GM18511 (cell line): Measurements from ENCODE around the gene PTPRU.

ENCODE experiments used
- ATAC-seq: cut with Tn5 transposase; IDR thresholded peaks from one replicate; pipeline ENCODE4 v1.9.1; 2021; ENCODE audit warnings: mild to moderate bottlenecking, moderate library complexity; ENCODE audit not compliant: unreplicated experiment

PTPRU gene

DNA sequence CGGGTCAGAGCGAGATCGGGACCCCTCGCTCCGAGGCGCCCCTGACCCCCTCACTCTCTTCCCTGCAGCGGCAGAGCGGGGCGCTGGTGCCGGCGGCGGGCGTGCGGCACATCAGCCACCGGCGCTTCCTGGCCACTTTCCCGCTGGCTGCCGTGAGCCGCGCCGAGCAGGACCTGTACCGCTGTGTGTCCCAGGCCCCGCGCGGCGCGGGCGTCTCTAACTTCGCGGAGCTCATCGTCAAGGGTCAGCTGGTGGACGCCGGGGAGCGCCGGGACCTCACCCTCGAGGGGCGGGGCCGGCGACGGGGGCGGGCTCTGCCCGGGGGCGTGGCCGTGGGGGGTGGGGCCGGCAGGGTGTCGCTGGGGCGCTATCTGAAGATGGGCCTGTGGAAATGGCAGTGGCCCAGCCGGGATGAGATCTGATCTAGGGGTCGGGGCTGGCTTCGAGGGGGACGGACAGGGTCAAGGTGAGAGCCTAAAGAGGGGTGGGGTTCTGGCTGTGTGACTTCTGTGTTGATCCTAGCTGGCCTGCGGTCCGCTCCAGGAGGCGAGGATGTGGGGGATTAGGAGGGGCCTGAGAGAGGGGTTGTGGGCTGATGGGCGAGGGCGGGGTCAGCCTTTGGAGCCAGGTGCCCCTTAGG, 23.6 kb downstream of the PTPRU start:
- ATAC-seq, result no peak

DNA sequence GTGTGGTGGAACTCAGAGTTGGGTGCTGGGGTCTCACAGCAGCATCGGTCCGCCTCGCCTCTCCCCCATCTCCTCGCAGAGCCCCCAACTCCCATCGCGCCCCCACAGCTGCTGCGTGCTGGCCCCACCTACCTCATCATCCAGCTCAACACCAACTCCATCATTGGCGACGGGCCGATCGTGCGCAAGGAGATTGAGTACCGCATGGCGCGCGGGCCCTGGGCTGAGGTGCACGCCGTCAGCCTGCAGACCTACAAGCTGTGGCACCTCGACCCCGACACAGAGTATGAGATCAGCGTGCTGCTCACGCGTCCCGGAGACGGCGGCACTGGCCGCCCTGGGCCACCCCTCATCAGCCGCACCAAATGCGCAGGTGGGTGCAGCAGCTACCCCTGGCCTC, 24.2 kb downstream of the PTPRU start:
- ATAC-seq, result no peak

DNA sequence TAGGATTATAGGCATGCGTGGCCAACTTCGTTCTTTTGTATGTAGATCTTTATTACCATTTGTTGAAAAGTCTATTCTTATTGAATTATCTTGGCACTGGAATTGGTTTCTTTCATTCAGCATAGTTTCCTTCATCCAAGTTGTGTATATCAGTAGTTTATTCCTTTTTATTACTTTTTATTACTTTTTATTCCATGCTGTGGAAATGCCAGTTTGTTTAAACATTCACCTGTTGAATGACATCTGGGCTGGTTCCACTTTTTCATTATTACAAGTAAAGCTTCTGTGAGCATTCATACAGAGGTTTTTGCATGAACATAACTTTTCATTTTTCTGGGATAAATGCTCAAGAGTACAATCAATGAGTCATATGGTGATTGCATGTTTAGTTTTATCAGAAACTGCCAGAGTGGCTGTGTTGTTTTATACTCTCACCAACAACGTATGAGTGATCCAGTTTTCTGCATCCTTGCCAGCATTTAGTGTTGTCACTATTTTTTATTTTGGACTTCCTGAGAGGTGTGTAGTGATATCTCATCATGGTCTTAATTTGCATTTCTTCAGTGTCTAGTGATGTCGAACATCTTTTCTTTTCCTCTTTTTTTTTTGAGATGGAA, 28.6 kb downstream of the PTPRU start:
- ATAC-seq, result no peak

GRCh38 chr1:29266912-29267311, 30.6 kb downstream of the PTPRU start:
- ATAC-seq, result no peak

- no peak for ATAC-seq
These were observed 31.2 kb downstream of the PTPRU start for GRCh38 chr1:29267321-29268070.

DNA sequence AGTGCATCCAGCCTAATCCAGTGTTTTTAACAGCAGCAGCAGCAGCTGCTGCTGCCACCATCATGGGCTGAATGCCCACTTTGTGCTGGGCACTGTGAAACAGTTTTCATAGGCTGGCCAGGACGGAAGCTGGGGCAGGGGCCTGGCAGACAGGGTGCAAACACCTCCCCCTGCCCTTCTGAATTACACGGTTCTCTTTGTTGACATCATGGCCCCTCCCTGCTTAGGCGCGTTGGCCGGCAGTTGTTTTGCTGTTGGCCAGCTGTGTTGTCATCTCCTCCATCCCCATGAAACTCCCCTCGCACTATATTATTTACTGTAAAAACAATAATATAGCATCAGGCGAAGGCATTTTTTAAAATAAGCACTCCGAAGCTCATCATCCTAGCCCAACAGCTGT, 33.1 kb downstream of the PTPRU start:
- no peak for ATAC-seq

DNA sequence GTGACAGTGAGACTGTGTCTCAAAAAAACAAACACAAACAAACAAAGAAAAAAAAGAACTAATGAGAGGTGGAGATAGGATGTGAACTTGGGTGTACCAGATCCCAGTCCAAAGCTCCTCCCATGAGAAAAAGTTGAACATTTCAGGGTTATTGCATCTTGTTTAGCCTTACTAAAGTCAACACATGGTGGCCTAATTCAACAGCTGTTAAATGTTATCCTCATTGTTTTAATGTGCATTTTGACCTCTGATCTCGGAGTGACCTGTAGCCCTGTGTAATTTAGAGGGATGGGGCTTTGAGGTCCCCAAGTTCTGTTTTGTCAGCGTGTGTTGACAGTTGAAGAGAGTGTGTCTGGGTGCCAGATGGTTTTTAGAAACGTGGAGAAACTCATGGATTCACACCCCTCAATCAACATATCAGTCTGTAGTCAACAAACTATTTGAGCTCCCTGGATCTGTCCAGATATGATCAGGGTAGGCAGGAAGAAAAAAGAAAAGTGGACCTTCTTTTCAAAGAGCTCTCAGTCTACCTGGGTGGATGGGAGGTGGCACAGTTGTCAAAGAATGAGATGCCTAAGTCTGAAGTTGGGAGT, 34.7 kb downstream of the PTPRU start:
- no peak for ATAC-seq

- no peak for ATAC-seq
These were observed 35.4 kb downstream of the PTPRU start for GRCh38 chr1:29271724-29272123.

DNA sequence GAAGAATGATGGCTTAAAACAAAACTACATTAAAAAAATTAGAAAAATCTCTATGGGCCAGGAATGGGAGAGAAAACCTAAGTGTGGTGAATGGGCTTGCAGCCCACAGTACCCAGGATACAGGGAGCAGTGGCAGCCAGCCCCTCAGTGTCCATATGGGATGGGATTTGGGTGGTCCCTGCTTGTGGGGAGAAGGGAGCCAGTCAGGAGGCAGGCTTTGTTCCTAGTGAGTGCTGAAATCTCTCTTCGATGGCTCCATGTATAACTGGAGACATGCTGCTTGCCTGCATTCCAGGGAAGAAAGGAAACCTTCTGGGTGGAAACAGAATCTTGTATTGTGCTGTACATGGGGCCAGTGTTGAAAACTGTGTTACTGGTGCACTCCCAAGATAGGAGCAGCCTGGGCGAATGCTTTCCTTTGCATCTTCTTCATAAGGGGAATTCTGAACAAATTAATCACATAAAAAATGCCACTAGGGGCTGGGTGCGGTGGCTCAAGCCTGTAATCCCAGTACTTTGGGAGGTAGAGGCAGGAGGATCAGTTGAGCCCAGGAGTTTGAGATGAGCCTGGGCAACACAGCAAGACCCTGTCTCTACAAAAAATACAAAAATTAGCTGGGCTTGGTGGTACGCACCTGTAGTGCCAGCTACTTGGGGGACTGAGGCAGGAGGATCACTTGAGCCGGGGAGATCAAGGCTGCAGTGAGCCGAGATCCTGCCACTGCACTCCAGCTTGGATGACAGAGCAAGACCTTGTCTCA, 36.0 kb downstream of the PTPRU start:
- ATAC-seq, result no peak

- no peak for ATAC-seq
These were observed 39.1 kb downstream of the PTPRU start for GRCh38 chr1:29275435-29275834.

DNA sequence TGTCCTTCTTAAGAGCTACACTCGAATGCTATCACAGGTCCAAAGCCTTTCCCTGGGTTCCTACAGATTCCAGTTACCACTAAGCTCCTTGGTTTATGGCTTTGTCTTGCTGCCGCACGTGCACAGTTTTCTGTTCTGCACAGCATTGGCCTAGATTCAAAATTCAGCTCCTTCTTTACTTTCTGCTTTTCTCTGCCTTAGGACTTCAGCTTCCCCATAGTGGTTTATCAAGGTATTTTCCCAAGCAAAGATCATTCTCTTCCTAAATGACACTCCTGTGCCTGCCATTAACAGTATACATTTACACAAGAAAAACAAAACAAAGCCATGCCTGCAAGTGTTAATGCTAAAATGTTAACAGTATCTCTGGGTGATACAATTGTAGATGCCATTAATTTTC, 41.8 kb downstream of the PTPRU start:
- ATAC-seq, result no peak

- no peak for ATAC-seq
These were observed 43.1 kb downstream of the PTPRU start for GRCh38 chr1:29279406-29279805.

- ATAC-seq, result no peak
These were observed 43.6 kb downstream of the PTPRU start for GRCh38 chr1:29279951-29280391.

GRCh38 chr1:29280409-29281131, 44.2 kb downstream of the PTPRU start:
- ATAC-seq, result no peak

DNA sequence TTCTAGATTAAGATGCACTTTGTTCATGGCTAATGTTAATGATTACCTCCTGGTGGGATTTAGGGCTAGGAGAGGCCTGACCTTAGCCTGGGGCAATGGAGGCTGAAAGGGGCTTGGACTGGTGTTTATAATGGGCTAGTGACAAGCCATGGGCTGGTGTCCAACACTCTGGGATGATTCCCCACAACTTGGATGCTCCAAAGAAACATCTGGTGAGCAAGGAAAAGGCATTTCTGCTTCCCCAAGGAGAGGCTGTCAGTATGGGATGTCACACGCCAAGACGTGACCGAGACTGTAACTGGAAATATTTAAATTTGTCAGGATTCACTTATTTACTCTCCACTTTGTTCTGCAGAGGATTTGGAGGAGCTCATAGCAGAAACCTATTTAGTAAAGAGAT, 45.2 kb downstream of the PTPRU start:
- ATAC-seq, result no peak

DNA sequence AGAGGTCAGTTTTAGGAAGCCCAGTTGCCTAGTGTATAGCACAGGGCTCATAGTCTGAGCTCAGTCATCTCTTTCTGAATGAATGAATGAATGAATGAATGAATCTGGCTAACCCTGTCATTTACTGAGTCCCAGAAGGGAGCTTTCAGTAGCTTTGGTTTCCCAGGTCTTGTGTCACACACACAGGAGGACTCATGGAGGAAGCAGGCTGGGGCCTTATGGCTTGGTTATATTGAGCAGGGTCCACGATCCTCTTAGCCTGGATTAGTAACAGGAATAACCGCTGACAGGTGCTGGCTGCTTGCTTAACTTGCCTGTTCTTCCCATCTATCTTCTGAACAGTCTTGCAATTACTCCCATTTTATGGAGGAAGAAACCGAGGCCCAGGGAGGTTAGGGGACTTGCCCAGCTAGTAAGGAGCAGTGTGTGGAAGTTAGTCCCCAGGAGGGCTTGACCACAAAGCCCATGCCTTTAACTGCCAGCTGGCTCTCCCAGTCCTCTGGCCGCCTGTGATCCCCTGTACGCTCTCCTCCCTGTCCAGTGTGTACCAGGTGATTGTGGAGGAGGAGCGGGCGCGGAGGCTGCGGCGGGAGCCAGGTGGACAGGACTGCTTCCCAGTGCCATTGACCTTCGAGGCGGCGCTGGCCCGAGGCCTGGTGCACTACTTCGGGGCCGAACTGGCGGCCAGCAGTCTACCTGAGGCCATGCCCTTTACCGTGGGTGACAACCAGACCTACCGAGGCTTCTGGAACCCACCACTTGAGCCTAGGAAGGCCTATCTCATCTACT, 46.0 kb downstream of the PTPRU start:
- no peak for ATAC-seq

DNA sequence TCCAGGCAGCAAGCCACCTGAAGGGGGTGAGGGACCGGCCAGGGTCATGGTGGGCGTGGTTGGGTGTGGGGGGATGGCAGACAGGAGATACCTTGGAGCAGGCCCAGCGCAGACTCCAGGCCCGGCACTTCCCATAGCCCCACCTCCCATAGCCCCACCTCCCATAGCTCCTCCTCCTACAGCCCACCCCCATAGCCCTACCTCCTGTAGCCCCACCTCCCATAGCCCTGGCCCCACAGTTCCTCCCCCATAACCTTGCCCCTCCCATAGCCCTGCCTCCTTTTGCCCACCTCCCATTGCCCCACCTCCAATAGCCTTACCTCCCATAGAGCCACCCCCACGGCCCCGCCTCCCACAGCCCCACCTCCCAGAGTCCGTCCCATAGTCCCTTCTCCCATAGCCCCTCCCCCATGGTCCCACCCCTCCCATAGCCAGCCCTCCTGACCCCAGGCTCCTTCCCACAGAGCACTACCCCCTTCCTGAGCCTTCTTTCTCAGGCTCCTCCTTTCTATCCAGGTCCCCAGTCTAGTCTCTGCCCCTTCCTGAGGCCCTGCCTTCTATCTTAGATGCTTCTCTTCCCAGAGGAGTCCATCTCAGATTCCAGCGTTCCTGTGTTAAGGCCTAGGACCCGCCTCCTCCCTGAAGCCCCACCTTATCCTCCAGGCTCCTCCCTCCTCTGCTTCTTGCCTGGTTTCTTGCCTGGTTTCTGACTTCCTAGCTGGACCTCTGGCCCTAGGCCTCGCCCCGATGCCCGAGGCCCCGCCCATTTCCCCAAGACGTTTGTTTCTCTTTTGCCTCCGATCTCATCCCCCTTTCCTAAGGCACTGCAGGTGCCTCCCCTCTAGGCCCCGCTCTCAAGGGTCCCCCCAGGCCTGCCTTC, 46.8 kb downstream of the PTPRU start:
- no peak for ATAC-seq

- no peak for ATAC-seq
These were observed 47.5 kb downstream of the PTPRU start for GRCh38 chr1:29283804-29284195.
